Ishikawa (cell line): ENCODE measurements around the gene LNPEP.

Experiments used
- CEBPB ChIP-seq: IDR thresholded peaks from 2 replicates; pipeline ENCODE4 v1.6.1; 2012
- CREB1 ChIP-seq: IDR thresholded peaks from 2 replicates; pipeline ENCODE4 v1.6.1; 2012; ENCODE audit warnings: low read depth
- EGR1 ChIP-seq: IDR thresholded peaks from 2 replicates; pipeline ENCODE4 v1.6.1; 2012
- EP300 ChIP-seq: IDR thresholded peaks from 2 replicates; pipeline ENCODE4 v1.6.1; 2012; ENCODE audit warnings: borderline replicate concordance
- FOXM1 ChIP-seq: IDR thresholded peaks from 2 replicates; pipeline ENCODE4 v1.6.1; 2012; ENCODE audit warnings: low read depth, borderline replicate concordance
- NFIC ChIP-seq: IDR thresholded peaks from 2 replicates; pipeline ENCODE4 v1.6.1; 2012
- RAD21 ChIP-seq: IDR thresholded peaks from 2 replicates; pipeline ENCODE4 v1.6.1; 2012; ENCODE audit warnings: low read depth
- TAF1 ChIP-seq: IDR thresholded peaks from 2 replicates; pipeline ENCODE4 v1.6.1; 2012; ENCODE audit warnings: low read depth, mild to moderate bottlenecking
- TCF12 ChIP-seq: IDR thresholded peaks from 2 replicates; pipeline ENCODE4 v1.6.1; 2012; ENCODE audit warnings: low read depth
- TEAD4 ChIP-seq: IDR thresholded peaks from 2 replicates; pipeline ENCODE4 v1.6.1; 2012
- YY1 ChIP-seq: IDR thresholded peaks from 2 replicates; pipeline ENCODE4 v1.6.1; 2012; ENCODE audit warnings: low read depth
- ZBTB7A ChIP-seq: IDR thresholded peaks from 2 replicates; pipeline ENCODE4 v1.6.1; 2012; ENCODE audit warnings: low read depth
- TF ChIP-seq, protein P1 (sequence below): IDR thresholded peaks from 2 replicates; pipeline ENCODE4 v1.6.1; 2012
- TF ChIP-seq, protein P2 (sequence below): IDR thresholded peaks from 2 replicates; pipeline ENCODE4 v1.6.1; 2012
- TF ChIP-seq, protein P3 (sequence below): IDR thresholded peaks from 2 replicates; pipeline ENCODE4 v1.6.1; 2012; ENCODE audit warnings: low read depth, mild to moderate bottlenecking

Gene LNPEP

DNA sequence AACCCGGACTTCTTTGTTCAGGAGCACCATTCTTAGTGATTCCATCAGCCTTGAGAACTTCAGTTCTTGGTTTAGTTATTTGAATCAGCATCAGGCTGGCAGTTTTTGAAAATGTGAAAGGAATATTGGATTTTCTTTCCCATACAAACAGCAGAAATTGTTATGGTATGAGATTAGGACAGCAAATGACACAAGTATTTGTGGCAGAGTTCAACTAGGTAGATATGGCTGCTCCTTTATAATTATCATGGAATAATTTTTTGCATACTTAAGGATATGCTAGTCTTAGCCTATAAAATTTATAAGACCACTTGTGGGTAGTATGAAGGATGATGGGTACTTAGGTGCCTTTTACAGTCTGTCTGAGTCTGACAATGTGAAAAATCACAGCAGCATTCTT is 34.0 kb upstream of the LNPEP start:
- TF ChIP-seq CREB1 (no peak), TAF1 (no peak), RAD21 (no peak), ZBTB7A (no peak)

DNA sequence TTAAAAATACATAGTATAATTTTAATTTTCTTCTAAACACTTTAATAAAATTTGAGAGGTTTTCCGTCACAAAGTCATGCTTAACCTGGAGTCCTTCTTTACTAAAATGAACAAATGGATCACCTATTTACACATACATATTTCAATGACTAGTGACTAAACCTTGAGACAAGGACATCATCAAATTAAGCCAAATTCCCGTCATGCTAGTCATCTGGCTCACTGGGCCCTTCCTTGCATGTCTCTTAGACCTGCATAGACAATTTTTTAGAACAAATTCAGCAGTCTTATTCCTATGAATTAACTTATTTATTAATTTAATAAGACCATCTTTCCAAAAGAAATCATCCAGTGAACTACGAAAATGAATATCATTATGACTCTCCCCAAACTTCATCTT is 33.0 kb upstream of the LNPEP start:
- TF ChIP-seq TAF1 (no peak), EGR1 (no peak), CEBPB (no peak), EP300 (no peak)

GRCh38 chr5:96903300-96903699 is 32.6 kb upstream of the LNPEP start:
- TF ChIP-seq FOXM1 (no peak), NFIC (no peak), TEAD4 (no peak), RAD21 (no peak), TCF12 (no peak), YY1 (no peak)

DNA sequence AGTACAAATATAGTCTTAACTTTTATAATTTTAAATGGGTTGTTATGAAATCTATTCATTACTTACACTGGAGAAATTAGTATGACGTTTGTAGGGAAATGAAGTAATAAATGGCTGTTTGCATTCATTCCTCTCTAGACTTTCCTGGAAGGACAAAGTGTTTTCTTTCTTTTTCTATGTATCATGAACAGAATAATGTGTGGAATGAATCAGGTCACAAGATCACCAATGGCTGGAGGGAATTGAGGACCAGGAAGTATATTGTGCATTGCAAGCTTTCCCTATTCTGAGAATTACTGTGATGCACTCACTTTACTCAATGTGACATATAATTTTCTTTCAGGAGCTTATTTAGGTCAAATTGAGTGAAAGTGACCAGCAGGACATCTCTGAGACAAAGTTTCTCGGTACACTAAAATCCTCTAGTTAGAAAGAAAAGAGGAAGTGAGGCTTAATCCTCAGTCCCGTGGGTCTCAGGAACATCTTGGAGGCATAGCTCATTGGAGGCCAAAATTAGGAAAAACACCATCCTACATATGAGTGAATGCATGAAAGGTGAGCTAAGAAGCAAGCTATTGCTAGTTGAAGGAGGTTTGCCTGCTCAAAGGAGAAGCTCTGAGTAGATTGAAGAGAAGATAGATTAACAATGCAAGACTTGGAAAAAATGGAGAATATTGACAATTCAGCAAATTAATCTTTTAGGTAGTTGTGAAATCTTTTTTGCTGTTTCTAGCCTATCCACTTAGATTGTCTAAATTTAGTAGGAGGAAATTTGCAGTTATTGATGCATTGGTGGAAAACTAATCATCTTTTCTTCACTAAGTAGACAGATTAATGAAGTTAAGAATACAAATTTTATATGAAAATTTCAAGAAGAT is 31.6 kb upstream of the LNPEP start:
- TF ChIP-seq, protein P1, sequence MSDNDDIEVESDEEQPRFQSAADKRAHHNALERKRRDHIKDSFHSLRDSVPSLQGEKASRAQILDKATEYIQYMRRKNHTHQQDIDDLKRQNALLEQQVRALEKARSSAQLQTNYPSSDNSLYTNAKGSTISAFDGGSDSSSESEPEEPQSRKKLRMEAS = no peak
- TF ChIP-seq ZBTB7A (no peak), EP300 (no peak), CREB1 (no peak), FOXM1 (no peak), NFIC (no peak)
- TF ChIP-seq, protein P2, sequence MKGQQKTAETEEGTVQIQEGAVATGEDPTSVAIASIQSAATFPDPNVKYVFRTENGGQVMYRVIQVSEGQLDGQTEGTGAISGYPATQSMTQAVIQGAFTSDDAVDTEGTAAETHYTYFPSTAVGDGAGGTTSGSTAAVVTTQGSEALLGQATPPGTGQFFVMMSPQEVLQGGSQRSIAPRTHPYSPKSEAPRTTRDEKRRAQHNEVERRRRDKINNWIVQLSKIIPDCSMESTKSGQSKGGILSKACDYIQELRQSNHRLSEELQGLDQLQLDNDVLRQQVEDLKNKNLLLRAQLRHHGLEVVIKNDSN = no peak
- TF ChIP-seq, protein P3, sequence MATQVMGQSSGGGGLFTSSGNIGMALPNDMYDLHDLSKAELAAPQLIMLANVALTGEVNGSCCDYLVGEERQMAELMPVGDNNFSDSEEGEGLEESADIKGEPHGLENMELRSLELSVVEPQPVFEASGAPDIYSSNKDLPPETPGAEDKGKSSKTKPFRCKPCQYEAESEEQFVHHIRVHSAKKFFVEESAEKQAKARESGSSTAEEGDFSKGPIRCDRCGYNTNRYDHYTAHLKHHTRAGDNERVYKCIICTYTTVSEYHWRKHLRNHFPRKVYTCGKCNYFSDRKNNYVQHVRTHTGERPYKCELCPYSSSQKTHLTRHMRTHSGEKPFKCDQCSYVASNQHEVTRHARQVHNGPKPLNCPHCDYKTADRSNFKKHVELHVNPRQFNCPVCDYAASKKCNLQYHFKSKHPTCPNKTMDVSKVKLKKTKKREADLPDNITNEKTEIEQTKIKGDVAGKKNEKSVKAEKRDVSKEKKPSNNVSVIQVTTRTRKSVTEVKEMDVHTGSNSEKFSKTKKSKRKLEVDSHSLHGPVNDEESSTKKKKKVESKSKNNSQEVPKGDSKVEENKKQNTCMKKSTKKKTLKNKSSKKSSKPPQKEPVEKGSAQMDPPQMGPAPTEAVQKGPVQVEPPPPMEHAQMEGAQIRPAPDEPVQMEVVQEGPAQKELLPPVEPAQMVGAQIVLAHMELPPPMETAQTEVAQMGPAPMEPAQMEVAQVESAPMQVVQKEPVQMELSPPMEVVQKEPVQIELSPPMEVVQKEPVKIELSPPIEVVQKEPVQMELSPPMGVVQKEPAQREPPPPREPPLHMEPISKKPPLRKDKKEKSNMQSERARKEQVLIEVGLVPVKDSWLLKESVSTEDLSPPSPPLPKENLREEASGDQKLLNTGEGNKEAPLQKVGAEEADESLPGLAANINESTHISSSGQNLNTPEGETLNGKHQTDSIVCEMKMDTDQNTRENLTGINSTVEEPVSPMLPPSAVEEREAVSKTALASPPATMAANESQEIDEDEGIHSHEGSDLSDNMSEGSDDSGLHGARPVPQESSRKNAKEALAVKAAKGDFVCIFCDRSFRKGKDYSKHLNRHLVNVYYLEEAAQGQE = no peak

DNA sequence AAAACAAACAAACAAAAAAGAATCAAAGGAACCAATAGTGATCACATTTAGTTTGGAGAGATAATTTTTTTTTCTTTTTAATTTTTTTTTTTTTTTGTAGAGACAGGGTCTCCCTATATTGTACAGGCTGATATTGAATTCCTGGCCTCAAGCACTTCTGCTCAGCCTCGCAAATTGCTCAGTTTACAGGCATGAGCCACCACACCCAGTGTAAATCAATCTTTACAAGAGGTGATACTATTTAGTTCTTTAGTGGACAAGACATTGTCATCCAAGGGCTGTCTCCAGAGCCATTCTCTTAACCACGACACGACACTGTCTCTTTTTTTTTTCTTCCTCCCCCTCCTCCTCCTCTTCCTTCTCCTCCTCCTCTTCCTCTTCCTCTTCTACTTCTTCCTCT is 30.0 kb upstream of the LNPEP start:
- TF ChIP-seq FOXM1 (no peak), ZBTB7A (no peak), TEAD4 (no peak), YY1 (no peak)
- TF ChIP-seq, protein P3 = no peak

DNA sequence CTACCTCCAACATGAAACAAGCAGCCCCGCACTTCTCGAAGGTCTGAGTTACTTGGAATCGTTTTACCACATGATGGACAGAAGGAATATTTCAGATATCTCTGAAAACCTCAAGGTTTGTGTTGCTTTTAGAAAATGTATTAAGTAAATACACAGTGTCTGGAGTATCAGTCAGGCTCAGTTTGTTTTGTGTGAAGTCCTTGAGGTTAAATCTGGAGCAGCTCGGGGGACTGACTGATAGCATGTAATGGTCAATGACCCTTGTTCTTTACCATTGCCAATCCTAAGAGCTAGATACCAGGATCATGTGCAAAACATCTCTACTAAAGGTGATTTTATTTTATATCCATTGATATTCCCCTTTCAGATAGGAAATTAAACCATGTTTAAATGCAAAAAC is 26.9 kb upstream of the LNPEP start:
- TF ChIP-seq, protein P2 = no peak
- no peak for TF ChIP-seq TEAD4
- TF ChIP-seq RAD21 = no peak
- TF ChIP-seq CREB1 = no peak
- no peak for TF ChIP-seq EGR1
- no peak for TF ChIP-seq CEBPB
- no peak for TF ChIP-seq FOXM1
- TF ChIP-seq, protein P1 = no peak
- TF ChIP-seq EP300 = no peak
- no peak for TF ChIP-seq YY1
- TF ChIP-seq TAF1 = no peak
- TF ChIP-seq, protein P3 = no peak
- no peak for TF ChIP-seq TCF12
- TF ChIP-seq ZBTB7A = no peak
- no peak for TF ChIP-seq NFIC
